Breast epithelium (tissue), 3 donors: ENCODE data around the gene ATP5F1E.

Source experiments
- CTCF ChIP-seq, 3 donors: fragments of 450-650 bp; IDR thresholded peaks; one replicate each; pipeline ENCODE4 v1.5.1; 2016 to 2017; ENCODE audit warnings: antibody characterized with exemption in 3 of 3, mild to moderate bottlenecking in 3 of 3, moderate library complexity in 3 of 3
- POLR2A ChIP-seq: fragments of 450-650 bp; IDR thresholded peaks from one replicate; pipeline ENCODE4 v1.6.1; 2016; ENCODE audit warnings: antibody characterized with exemption, mild to moderate bottlenecking, moderate library complexity

GRCh38 chr20:59077705-59078104 lies 45.6 kb upstream of the ATP5F1E start:
- TF ChIP-seq CTCF (IDR thresholded peaks at IDR 0.05) (no peak), POLR2A (no peak)
